Gastroesophageal sphincter (tissue), 4 donors: Measurements from ENCODE around the gene C2CD2L. TPM values are rescaled to one million over a fixed set of nuclear protein-coding genes. Genes with fewer than 3 reads are reported as not detected.

Experiments
- ATAC-seq: fragments of 150-250 bp; one replicate; pipeline ENCODE4 v1.9.1; 2016; ENCODE audit warnings: mild to moderate bottlenecking, moderate library complexity
- H3K27ac ChIP-seq, 4 donors: fragments of 200-600 bp; sonication (generic) in 3 of 4; 1 replicate in 3 of 4; 2 replicates in 1 of 4; pipeline ENCODE4 v1.5.1; 2016 to 2019
- H3K27me3 ChIP-seq: fragments of 200-600 bp; sonication (generic); one replicate; pipeline ENCODE4 v1.5.1; 2019
- H3K36me3 ChIP-seq, 2 donors: fragments of 200-600 bp; sonication (generic); one replicate each; pipeline ENCODE4 v1.5.1; 2019; ENCODE audit warnings: control low read depth in 1 of 2
- H3K4me1 ChIP-seq, 3 donors: fragments of 200-600 bp; sonication (generic); 1 replicate in 2 of 3; 2 replicates in 1 of 3; pipeline ENCODE4 v1.5.1; 2016 to 2019; ENCODE audit warnings: control low read depth in 2 of 3
- H3K4me3 ChIP-seq, 2 donors: fragments of 200-600 bp; sonication (generic); one replicate each; pipeline ENCODE4 v1.5.1; 2019; ENCODE audit warnings: mild to moderate bottlenecking in 1 of 2, moderate library complexity in 1 of 2
- H3K9me3 ChIP-seq, 3 donors: fragments of 200-600 bp; sonication (generic); one replicate each; pipeline ENCODE4 v1.5.1; 2017 to 2019; ENCODE audit warnings: control low read depth in 2 of 3
- CTCF ChIP-seq, 4 experiments: fragments of 200-600 bp in 2 of 4; fragments of 450-650 bp in 2 of 4; sonication (generic) in 1 of 4; IDR thresholded peaks; one replicate each; pipeline ENCODE4 v1.5.1; 2017 to 2019; ENCODE audit warnings: antibody characterized with exemption in 4 of 4, mild to moderate bottlenecking in 2 of 4, moderate library complexity in 2 of 4
- EP300 ChIP-seq: sonication (generic); formaldehyde crosslinking; IDR thresholded peaks from one replicate; pipeline ENCODE4 v1.6.1; 2017; ENCODE audit warnings: antibody characterized with exemption, mild to moderate bottlenecking
- POLR2A ChIP-seq, 2 donors: fragments of 450-650 bp; IDR thresholded peaks; one replicate each; pipeline ENCODE4 v1.6.1; 2017; ENCODE audit warnings: antibody characterized with exemption in 2 of 2, mild to moderate bottlenecking in 2 of 2, moderate library complexity in 1 of 2
- POLR2AphosphoS5 ChIP-seq: sonication (generic); formaldehyde crosslinking; IDR thresholded peaks from one replicate; pipeline ENCODE4 v1.6.1; 2017; ENCODE audit warnings: antibody characterized with exemption
- WGBS, 2 donors: methylation state at CpG; one replicate each; pipeline ENCODE4 v1.1.5; 2018; ENCODE audit warnings: low coverage in 1 of 2; 5-methylcytosine and 5-hydroxymethylcytosine counted together
- total RNA-seq, 4 donors: library from RNA; depleted of rRNA; stranded (reverse); fragments of >200 nt; gene quantifications; one replicate each; pipeline ENCODE4 v1.1.0, GENCODE V29; 2016

The C2CD2L gene
- total RNA-seq, 4 donors from 2014 or later = 3.4 to 13.3 (median 8.3) TPM

- 1 to 3% methylated on average over 5 to 25 of the region's 45 CpGs for WGBS, 2 donors
- Histone ChIP-seq H3K4me1 (peaks cover 0 to 19% (median 9%) of the 10 kb centered on the region in 3 donors), H3K4me3 (peak within 1 kb of the TSS; percentile 76 to 96), H3K27me3 (no peaks in the 10 kb centered on the region), H3K9me3 (no peaks in the 10 kb centered on the region), H3K36me3 (peaks cover 0 to 33% of the 10 kb centered on the region in 2 donors), H3K27ac (peak within 1 kb of the TSS; percentile 88 to 95 (median 94))
- ATAC-seq = peak; percentile 98
- TF ChIP-seq EP300 (no peak), POLR2AphosphoS5 (peak; percentile 86), POLR2A (IDR thresholded peaks at IDR 0.05) (peak in 1 of 2 donors; percentile 13)
Measured at GRCh38 chr11:119084663-119085436, 22.3 kb upstream of the C2CD2L start, which contains the start of gene HMBS. Gene HMBS (plus strand): TSS chr11:119084881. CDS start chr11:119085034, 153 bp downstream.

GRCh38 chr11:119085437-119085847, 21.7 kb upstream of the C2CD2L start:
- TF ChIP-seq EP300 (no peak), POLR2A (IDR thresholded peaks at IDR 0.05) (no peak), CTCF (IDR thresholded peaks at IDR 0.05) (no peak), POLR2AphosphoS5 (no peak)
- H3K36me3 ChIP-seq = peaks cover 0 to 30% of the 10 kb centered on the region in 2 donors
- WGBS, 2 donors = no CpG with 5 or more reads among the region's 13 CpGs
- no peak for ATAC-seq
- H3K4me1 ChIP-seq = peaks cover 0 to 19% (median 9%) of the 10 kb centered on the region in 3 donors
- no peaks in the 10 kb centered on the region for H3K27me3 ChIP-seq
- no peaks in the 10 kb centered on the region for H3K9me3 ChIP-seq
- peak overlapping the region; percentile 76 to 96 for H3K4me3 ChIP-seq
- peak overlapping the region; percentile 88 to 95 (median 94) for H3K27ac ChIP-seq

GRCh38 chr11:119087123-119087522, 20.0 kb upstream of the C2CD2L start:
- Histone ChIP-seq H3K27ac (no peak overlapping the region), H3K4me1 (peaks cover 0 to 22% (median 9%) of the 10 kb centered on the region in 3 donors), H3K36me3 (peaks cover 0 to 14% of the 10 kb centered on the region in 2 donors), H3K4me3 (no peak overlapping the region), H3K9me3 (no peaks in the 10 kb centered on the region), H3K27me3 (no peaks in the 10 kb centered on the region)
- TF ChIP-seq CTCF (IDR thresholded peaks at IDR 0.05) (no peak), EP300 (no peak), POLR2AphosphoS5 (no peak), POLR2A (IDR thresholded peaks at IDR 0.05) (no peak)
- WGBS, 2 donors = 81 to 94% methylated on average over 3 to 4 of the region's 6 CpGs
- no peak for ATAC-seq

GRCh38 chr11:119087747-119088241, 19.4 kb upstream of the C2CD2L start:
- Histone ChIP-seq H3K4me1 (peaks cover 0 to 29% (median 16%) of the 10 kb centered on the region in 3 donors), H3K36me3 (peaks cover 0 to 14% of the 10 kb centered on the region in 2 donors), H3K9me3 (no peaks in the 10 kb centered on the region), H3K4me3 (no peak overlapping the region), H3K27me3 (no peaks in the 10 kb centered on the region), H3K27ac (no peak overlapping the region)
- 62% methylated on average over 2 of the region's 2 CpGs; no CpG with 5 or more reads in 1 of the 2 donors for WGBS, 2 donors
- ATAC-seq = no peak
- no peak for TF ChIP-seq EP300
- TF ChIP-seq CTCF (IDR thresholded peaks at IDR 0.05) = no peak
- no peak for TF ChIP-seq POLR2A (IDR thresholded peaks at IDR 0.05)
- TF ChIP-seq POLR2AphosphoS5 = no peak

- Histone ChIP-seq H3K27ac (no peak overlapping the region), H3K4me3 (no peak overlapping the region), H3K36me3 (peaks cover 0 to 10% of the 10 kb centered on the region in 2 donors), H3K27me3 (no peaks in the 10 kb centered on the region), H3K9me3 (no peaks in the 10 kb centered on the region), H3K4me1 (peaks cover 0 to 35% (median 22%) of the 10 kb centered on the region in 3 donors)
- no peak for ATAC-seq
- TF ChIP-seq POLR2AphosphoS5 = no peak
- no peak for TF ChIP-seq POLR2A (IDR thresholded peaks at IDR 0.05)
- TF ChIP-seq CTCF (IDR thresholded peaks at IDR 0.05) = no peak
- TF ChIP-seq EP300 = no peak
- 79 to 91% methylated on average over 8 to 9 of the region's 9 CpGs for WGBS, 2 donors
Measured at GRCh38 chr11:119088406-119088805, 18.7 kb upstream of the C2CD2L start.
